GM12878 (cell line): Measurements from ENCODE around the gene MR1. TPM values are rescaled to one million over a fixed set of nuclear protein-coding genes. Genes with fewer than 3 reads are reported as not detected.

ENCODE experiments used
- ATAC-seq: fragments of 200-7000 bp; cut with Tn5 transposase; 3 replicates; pipeline ENCODE4 v1.9.1; 2020; ENCODE audit warnings: mild to moderate bottlenecking, moderate library complexity
- BruUV-seq: library from RNA; stranded (reverse); fragments of 400-500 nt; replicated peaks from 2 replicates; lab custom pipeline; 2021; lab: Mats Ljungman, UMichigan
- CTCF ChIA-PET: fragments of 300-600 bp; sonication (Branson Sonifier 250); formaldehyde crosslinking; extraction: SDS; loops from one replicate; lab custom pipeline; 2021; ENCODE audit warnings: inconsistent platforms; lab: Yijun Ruan, JAX
- POLR2A ChIA-PET: fragments of 350-600 bp; formaldehyde crosslinking; extraction: SDS; loops from one replicate; lab custom pipeline; 2021; ENCODE audit warnings: inconsistent platforms; lab: Charles Lee
- RAD21 ChIA-PET: fragments of 300-600 bp; sonication (Branson Sonifier 250); formaldehyde crosslinking; loops from one replicate; lab custom pipeline; 2023; ENCODE audit warnings: antibody characterized with exemption; ENCODE audit not compliant: unreplicated experiment; lab: Charles Lee
- SMC1A ChIA-PET: fragments of 300-600 bp; sonication (Branson Sonifier 250); formaldehyde crosslinking; loops from one replicate; lab custom pipeline; 2023; ENCODE audit not compliant: unreplicated experiment, uncharacterized antibody; lab: Charles Lee
- DNase-seq: peaks from one replicate; pipeline ENCODE4 v3.0.0-alpha.2; 2011; ENCODE audit warnings: low read depth, low spot score
- FAIRE-seq: peaks from 3 replicates; lab custom pipeline; 2011; peaks lifted over from hg19 to GRCh38; lab: Jason Lieb, UNC
- H2AFZ ChIP-seq: 2 replicates; pipeline ENCODE4 v1.6.0; 2011; ENCODE audit warnings: low read depth, low read length, control low read depth; ENCODE audit not compliant: control insufficient read depth
- H3K27ac ChIP-seq: 2 replicates; pipeline ENCODE4 v1.5.1; 2011; ENCODE audit warnings: control low read depth; ENCODE audit not compliant: control insufficient read depth, insufficient read depth
- H3K27me3 ChIP-seq, 2 experiments: replicated peaks in 1 of 2; 2 replicates each; pipeline versions ENCODE4 v1.6.0 to v1.6.1; 2011; ENCODE audit warnings: low read length in 1 of 2; ENCODE audit not compliant: control insufficient read depth in 2 of 2, insufficient read depth in 2 of 2
- H3K36me3 ChIP-seq, 2 experiments: 2 replicates each; pipeline ENCODE4 v1.5.1; 2011; ENCODE audit warnings: low read length in 1 of 2; ENCODE audit not compliant: control insufficient read depth in 2 of 2, insufficient read depth in 2 of 2
- H3K4me1 ChIP-seq: 2 replicates; pipeline ENCODE4 v1.6.1; 2011; ENCODE audit warnings: mild to moderate bottlenecking, low read length, moderate library complexity, mixed read lengths; ENCODE audit not compliant: control insufficient read depth, insufficient read depth
- H3K4me2 ChIP-seq: 2 replicates; pipeline ENCODE4 v1.6.0; 2011; ENCODE audit warnings: control low read depth; ENCODE audit not compliant: control insufficient read depth, insufficient read depth
- H3K4me3 ChIP-seq: fragments of 200-600 bp; sonication (generic); 2 replicates; pipeline ENCODE4 v1.5.1; 2016
- H3K79me2 ChIP-seq: 2 replicates; pipeline ENCODE4 v1.6.0; 2011; ENCODE audit warnings: low read length; ENCODE audit not compliant: control insufficient read depth, insufficient read depth
- H3K9ac ChIP-seq: 2 replicates; pipeline ENCODE4 v1.8.0; 2011; ENCODE audit warnings: low read length, control low read depth, mixed read lengths; ENCODE audit not compliant: control insufficient read depth, insufficient read depth
- H3K9me3 ChIP-seq: replicated peaks from 3 replicates; pipeline ENCODE4 v1.5.1; 2011; ENCODE audit warnings: mild to moderate bottlenecking, low read length; ENCODE audit not compliant: control insufficient read depth, insufficient read depth
- H4K20me1 ChIP-seq: 2 replicates; pipeline ENCODE4 v1.6.0; 2011; ENCODE audit not compliant: control insufficient read depth, insufficient read depth
- IKZF2 ChIP-seq, 2 experiments: fragments of 450-650 bp; IDR thresholded peaks; 2 replicates each; pipeline ENCODE4 v1.6.1; 2017; ENCODE audit warnings: mild to moderate bottlenecking in 2 of 2, moderate library complexity in 2 of 2
- MXI1 ChIP-seq: fragments of 150-350 bp; IDR thresholded peaks from 2 replicates; pipeline ENCODE4 v1.6.1; 2011; ENCODE audit warnings: low read depth, mild to moderate bottlenecking, inconsistent platforms, low read length, improper control_type of control experiment
- MYB ChIP-seq: fragments of 150-350 bp; IDR thresholded peaks from 2 replicates; pipeline ENCODE4 v1.6.1; 2014; ENCODE audit warnings: mild to moderate bottlenecking, low read depth, low read length, borderline replicate concordance
- NFYB ChIP-seq: IDR thresholded peaks from 2 replicates; pipeline ENCODE4 v1.6.1; 2011; ENCODE audit warnings: low read depth, mild to moderate bottlenecking, low read length, improper control_type of control experiment, moderate library complexity; ENCODE audit not compliant: insufficient read depth
- PAX8 ChIP-seq: fragments of 450-650 bp; IDR thresholded peaks from 2 replicates; pipeline ENCODE4 v1.6.1; 2017; ENCODE audit warnings: mild to moderate bottlenecking, moderate library complexity
- RCOR1 ChIP-seq: conservative IDR thresholded peaks from 2 replicates; pipeline ENCODE4 v1.6.1; 2012; ENCODE audit warnings: low read depth, low read length, improper control_type of control experiment
- TAF1 ChIP-seq: IDR thresholded peaks from 2 replicates; pipeline ENCODE4 v1.6.1; 2011; ENCODE audit warnings: mild to moderate bottlenecking, low read depth, low read length, borderline replicate concordance
- WGBS: methylation state at CpG from one replicate; pipeline ENCODE4 v1.1.6; 2016; ENCODE audit warnings: low lambda C conversion rate; ENCODE audit not compliant: insufficient replicate concordance, insufficient coverage; ENCODE audit errors: missing lambda C conversion rate; 5-methylcytosine and 5-hydroxymethylcytosine counted together
- in situ Hi-C: fragments of 300-500 bp; cut with MboI; formaldehyde crosslinking; loops from 9 replicates; pipeline ENCODE4 v1.14.3; 2018; ENCODE audit warnings: mixed read lengths
- intact Hi-C: fragments of 100-400 bp; cut with micrococcal nuclease; formaldehyde crosslinking; loops from one replicate; pipeline ENCODE4 v1.14.2; 2022; ENCODE audit not compliant: unreplicated experiment
- polyA plus RNA-seq, 11 experiments: library from polyadenylated mRNA; depleted of rRNA in 4 of 11; unstranded in 6 of 11; stranded (reverse) in 5 of 11; fragments of >200 nt; fragmentation: Nextera tagmentation in 4 of 11; fragmentation: Illumina TruSeq in 1 of 11; extraction: Ambion mirVana in 4 of 11; extraction: Trizol in 1 of 11; gene quantifications; 1 replicate in 1 of 11; 2 replicates in 10 of 11; pipeline versions ENCODE4 v1.2.1 to v1.2.3, GENCODE V29; 2011 to 2016; ENCODE audit warnings: inconsistent platforms in 2 of 11, missing spikeins in 2 of 11, low read depth in 1 of 11
- total RNA-seq, 4 experiments: library from RNA; depleted of rRNA in 3 of 4; stranded (reverse); fragments of >200 nt in 3 of 4; fragmentation: Illumina TruSeq in 1 of 4; extraction: Trizol in 1 of 4; gene quantifications; 2 replicates each; pipeline versions ENCODE4 v1.2.1 to v1.2.3, GENCODE V29; 2013 to 2021
- TF ChIP-seq, protein P1 (sequence below): fragments of 450-650 bp; formaldehyde crosslinking; IDR thresholded peaks from 2 replicates; pipeline ENCODE4 v1.4.0; 2022; ENCODE audit warnings: mild to moderate bottlenecking, moderate library complexity
- TF ChIP-seq, protein P2 (sequence below): fragments of 450-650 bp; IDR thresholded peaks from 2 replicates; pipeline ENCODE4 v1.6.1; 2017; ENCODE audit warnings: mild to moderate bottlenecking, moderate library complexity

The MR1 gene
- total and polyA plus RNA-seq, 10 of the 15 experiments (the other 5 are each of a cell fraction or from before 2014, with no cell fraction given), result 24.7 to 65.9 (median 30.9) TPM

DNA sequence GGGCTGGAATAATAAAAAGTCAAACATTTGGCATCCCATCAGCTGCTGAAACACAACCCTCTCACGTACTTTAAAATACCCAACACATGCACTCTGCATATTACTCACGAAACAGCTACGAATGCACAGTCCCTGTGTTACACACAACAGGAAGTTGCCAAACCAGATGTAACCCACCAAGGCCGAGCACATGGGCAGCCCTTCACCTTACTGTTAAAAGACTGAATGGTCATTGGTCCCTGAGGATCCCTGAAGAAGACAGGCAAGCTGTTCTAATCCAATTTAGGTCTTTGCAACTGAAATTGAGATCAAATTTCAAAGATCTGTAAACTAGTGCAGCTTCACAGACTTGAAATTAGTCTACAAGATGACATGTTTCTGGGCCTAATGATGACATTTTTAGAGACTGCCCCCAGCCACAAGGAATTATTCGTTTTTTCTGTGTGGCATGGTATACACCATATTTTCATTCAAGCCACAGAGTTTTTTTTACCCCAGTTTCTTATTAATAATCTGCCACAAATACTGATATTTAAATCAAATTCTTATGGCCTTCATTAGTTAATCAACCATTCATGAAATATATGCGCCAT, 29.1 kb downstream of the MR1 start (continued):
- TF ChIP-seq, protein P1, sequence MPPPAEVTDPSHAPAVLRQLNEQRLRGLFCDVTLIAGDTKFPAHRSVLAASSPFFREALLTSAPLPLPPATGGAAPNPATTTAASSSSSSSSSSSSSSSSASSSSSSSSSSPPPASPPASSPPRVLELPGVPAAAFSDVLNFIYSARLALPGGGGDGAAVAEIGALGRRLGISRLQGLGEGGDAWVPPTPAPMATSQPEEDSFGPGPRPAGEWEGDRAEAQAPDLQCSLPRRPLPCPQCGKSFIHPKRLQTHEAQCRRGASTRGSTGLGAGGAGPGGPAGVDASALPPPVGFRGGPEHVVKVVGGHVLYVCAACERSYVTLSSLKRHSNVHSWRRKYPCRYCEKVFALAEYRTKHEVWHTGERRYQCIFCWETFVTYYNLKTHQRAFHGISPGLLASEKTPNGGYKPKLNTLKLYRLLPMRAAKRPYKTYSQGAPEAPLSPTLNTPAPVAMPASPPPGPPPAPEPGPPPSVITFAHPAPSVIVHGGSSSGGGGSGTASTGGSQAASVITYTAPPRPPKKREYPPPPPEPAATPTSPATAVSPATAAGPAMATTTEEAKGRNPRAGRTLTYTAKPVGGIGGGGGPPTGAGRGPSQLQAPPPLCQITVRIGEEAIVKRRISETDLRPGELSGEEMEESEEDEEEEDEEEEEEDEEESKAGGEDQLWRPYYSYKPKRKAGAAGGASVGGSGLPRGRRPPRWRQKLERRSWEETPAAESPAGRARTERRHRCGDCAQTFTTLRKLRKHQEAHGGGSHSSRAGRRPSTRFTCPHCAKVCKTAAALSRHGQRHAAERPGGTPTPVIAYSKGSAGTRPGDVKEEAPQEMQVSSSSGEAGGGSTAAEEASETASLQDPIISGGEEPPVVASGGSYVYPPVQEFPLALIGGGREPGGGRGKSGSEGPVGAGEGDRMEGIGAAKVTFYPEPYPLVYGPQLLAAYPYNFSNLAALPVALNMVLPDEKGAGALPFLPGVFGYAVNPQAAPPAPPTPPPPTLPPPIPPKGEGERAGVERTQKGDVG (CRISPR knock-in tag), result no peak
- TF ChIP-seq MXI1 (peak; percentile 63; the same call in 1 of the 2 replicates), TAF1 (0 out of 2 replicates have a peak, but pooled peaks have one; percentile 22), RCOR1 (no peak), PAX8 (no peak)

DNA sequence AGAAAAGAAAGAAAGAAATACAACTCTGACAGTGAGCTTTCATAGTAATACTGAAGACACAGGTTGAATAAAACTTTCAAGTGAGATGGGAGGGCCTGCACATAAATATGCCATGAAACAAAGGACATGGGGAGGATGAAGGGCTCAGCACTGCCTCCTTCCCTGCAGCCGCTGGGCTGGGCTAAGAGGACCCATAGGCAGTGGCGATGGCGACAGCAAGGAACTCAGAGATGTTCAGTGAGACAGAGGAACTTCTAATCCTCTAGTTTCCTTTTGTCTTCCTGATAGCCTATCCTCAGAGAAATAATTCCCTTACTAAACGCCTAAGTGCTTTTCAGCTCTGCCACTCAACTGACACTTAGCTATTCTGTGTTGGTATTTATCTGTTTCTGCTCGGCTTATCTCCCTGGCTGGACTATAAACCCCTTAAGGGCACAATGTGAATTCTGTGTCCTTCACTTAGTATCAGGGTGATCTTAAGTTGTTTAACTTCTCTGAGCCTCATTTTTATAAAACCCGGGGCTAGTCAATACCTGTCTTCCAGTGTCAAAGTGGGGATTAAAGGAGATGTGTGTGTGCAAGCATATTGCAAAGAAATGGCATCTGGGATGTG, 30.3 kb downstream of the MR1 start:
- RAD21 ChIA-PET, result interaction anchor here (1.0 to 4.2 kb wide), 11 partner anchors 16 to 78 kb away, joined by 3 to 37 read pairs (median 12); no protein-coding TSS in a partner anchor
- H3K79me2 ChIP-seq, result no peaks in the 10 kb centered on the region; the same call in 1 of the 2 replicates
- 93% methylated on average over 6 of the region's 6 CpGs for WGBS

More for the DNA sequence above, 30.3 kb downstream of the MR1 start:
- peak overlapping the region; percentile 8; the same call in 1 of the 2 replicates for H2AFZ ChIP-seq
- no peak overlapping the region for H3K4me2 ChIP-seq
- peaks cover 32% of the 10 kb centered on the region for H3K4me1 ChIP-seq
- no TSS peak for BruUV-seq
- ChIA-PET POLR2A (interaction anchor here (0.6 to 2.4 kb wide), 10 partner anchors 8 to 420 kb away, joined by 3 to 20 read pairs (median 4); partner anchors contain the start of gene MR1), CTCF (interaction anchor here (0.6 to 4.1 kb wide), 13 partner anchors 8 to 143 kb away, joined by 3 to 35 read pairs (median 8); no protein-coding TSS in a partner anchor)
- in situ Hi-C loops, result no loop called here
- no peaks in the 10 kb centered on the region for H3K27me3 ChIP-seq
- TF ChIP-seq MYB (no peak), NFYB (no peak), IKZF2 (IDR thresholded peaks at IDR 0.05) (no peak), TAF1 (no peak)
- TF ChIP-seq, protein P2, sequence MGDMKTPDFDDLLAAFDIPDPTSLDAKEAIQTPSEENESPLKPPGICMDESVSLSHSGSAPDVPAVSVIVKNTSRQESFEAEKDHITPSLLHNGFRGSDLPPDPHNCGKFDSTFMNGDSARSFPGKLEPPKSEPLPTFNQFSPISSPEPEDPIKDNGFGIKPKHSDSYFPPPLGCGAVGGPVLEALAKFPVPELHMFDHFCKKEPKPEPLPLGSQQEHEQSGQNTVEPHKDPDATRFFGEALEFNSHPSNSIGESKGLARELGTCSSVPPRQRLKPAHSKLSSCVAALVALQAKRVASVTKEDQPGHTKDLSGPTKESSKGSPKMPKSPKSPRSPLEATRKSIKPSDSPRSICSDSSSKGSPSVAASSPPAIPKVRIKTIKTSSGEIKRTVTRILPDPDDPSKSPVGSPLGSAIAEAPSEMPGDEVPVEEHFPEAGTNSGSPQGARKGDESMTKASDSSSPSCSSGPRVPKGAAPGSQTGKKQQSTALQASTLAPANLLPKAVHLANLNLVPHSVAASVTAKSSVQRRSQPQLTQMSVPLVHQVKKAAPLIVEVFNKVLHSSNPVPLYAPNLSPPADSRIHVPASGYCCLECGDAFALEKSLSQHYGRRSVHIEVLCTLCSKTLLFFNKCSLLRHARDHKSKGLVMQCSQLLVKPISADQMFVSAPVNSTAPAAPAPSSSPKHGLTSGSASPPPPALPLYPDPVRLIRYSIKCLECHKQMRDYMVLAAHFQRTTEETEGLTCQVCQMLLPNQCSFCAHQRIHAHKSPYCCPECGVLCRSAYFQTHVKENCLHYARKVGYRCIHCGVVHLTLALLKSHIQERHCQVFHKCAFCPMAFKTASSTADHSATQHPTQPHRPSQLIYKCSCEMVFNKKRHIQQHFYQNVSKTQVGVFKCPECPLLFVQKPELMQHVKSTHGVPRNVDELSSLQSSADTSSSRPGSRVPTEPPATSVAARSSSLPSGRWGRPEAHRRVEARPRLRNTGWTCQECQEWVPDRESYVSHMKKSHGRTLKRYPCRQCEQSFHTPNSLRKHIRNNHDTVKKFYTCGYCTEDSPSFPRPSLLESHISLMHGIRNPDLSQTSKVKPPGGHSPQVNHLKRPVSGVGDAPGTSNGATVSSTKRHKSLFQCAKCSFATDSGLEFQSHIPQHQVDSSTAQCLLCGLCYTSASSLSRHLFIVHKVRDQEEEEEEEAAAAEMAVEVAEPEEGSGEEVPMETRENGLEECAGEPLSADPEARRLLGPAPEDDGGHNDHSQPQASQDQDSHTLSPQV, result no peak
- TF ChIP-seq, all 136 proteins: peak for 0
- Histone ChIP-seq H3K27ac (peak overlapping the region; percentile 37; the same call in 1 of the 2 replicates), H3K9me3 (no peaks in the 10 kb centered on the region; the same call in 2 of the 3 replicates), H3K36me3 (no peaks in the 10 kb centered on the region), H3K9ac (no peak overlapping the region), H3K4me3 (no peak overlapping the region), H4K20me1 (no peaks in the 10 kb centered on the region)
- no peak for DNase-seq
- intact Hi-C loops, result no loop called here
- SMC1A ChIA-PET, result interaction anchor here (0.7 to 4.8 kb wide), 15 partner anchors 8 to 703 kb away, joined by 3 to 53 read pairs (median 15); partner anchors contain the start of gene MR1
- no peak for FAIRE-seq
- ATAC-seq, result no peak
